NCI-H1092 (cell line): ENCODE results near the gene TTLL7.

ENCODE experiments used
- DNase-seq: peaks from one replicate; lab custom pipeline; 2025; lab: John Stamatoyannopoulos, UW

Gene TTLL7

DNA sequence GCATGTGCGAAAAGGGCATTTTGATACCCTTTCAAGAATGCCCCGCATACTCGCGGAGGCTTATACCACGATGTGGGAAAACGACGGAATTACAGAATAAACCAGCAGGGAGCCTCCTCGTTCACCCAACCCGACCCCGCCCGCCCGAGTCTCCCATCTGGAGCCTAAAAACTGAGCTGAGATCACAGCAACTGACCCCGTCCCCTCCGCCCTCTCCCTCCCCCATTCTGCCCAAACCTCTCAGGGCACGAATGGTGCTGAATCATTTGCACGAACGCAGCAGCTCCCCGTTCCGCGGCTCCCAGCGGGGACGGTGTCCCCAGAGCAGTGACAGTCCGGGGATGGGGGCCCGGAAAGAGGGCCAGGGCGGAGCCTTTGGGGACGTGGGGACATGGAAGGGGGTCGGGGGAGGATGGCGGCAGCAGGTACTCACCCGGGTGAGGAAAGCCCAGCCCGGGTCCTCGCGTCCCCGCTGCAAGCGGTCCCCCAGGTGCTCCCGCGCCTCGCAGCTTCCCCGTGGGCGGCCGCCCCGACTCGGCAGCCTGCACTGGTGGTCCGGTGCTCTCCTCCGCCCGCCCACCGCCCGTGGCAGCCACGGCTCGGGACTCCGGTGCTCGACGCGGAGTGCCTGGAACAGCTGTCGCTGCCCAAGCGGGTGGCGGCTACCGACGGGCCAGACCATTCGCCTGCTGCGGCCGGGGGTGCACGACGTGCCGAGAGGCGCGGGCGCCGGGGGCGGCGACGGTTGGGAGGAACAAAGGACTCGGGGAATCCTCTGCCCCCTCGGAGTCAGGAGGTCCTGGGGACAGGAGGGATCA, at the start of gene TTLL7:
TTLL7 (minus strand) TSS at position 635 of the 818 bp plus-strand sequence. CDS start 46,921 bp downstream, outside the sequence.
- DNase-seq = peak; percentile 83

GRCh38 chr1:84042461-84042860, 43.5 kb upstream of the TTLL7 start:
- DNase-seq = no peak

- DNase-seq = no peak
Measured at GRCh38 chr1:84037758-84038611, 39.1 kb upstream of the TTLL7 start.

GRCh38 chr1:84031802-84032327, 32.9 kb upstream of the TTLL7 start:
- no peak for DNase-seq

GRCh38 chr1:84027368-84027767, 28.4 kb upstream of the TTLL7 start:
- DNase-seq = no peak

- no peak for DNase-seq
Measured at GRCh38 chr1:84025966-84026365, 27.0 kb upstream of the TTLL7 start.

GRCh38 chr1:84021822-84022221, 22.9 kb upstream of the TTLL7 start:
- no peak for DNase-seq

DNA sequence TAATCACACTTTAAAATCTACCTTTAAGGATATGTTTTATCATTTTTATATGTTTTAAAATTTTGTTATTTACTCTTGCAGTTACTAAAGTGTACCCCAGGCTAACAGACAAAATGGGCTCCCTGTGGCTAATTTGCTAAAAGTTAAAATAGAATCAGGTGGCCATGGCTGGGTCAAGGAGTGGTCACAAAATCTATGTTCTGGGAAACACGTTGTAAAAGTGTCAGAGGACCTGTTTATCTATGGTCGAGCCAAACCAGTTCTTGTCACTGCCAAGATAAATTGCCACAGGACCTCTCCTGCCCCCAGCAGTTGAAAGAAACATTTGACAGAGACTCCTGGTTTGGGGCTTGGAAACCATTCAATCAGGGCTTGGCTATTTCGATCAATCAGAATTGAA, 21.2 kb upstream of the TTLL7 start:
- DNase-seq = no peak

DNA sequence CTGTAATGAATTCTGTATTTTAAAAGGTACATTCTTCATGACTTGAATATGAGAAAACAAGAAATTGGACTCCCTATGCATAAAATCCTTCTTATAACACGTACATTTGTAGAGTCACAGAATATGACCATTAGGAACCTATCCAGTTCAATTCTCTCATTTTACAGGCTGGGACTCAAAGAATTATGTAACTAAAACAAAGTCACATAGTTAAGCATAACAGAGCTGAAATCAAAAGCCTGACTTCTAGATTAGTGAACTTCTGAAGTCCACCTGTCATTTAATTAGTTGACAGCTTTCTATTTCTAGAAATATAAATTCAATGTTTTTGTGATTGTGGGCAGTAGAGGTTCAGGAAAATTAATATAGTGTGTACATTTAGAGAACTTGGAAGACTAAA, 20.3 kb upstream of the TTLL7 start:
- DNase-seq = no peak

- DNase-seq = no peak
Measured at GRCh38 chr1:84013708-84014107, 14.8 kb upstream of the TTLL7 start.

- no peak for DNase-seq
Measured at GRCh38 chr1:84012018-84012417, 13.1 kb upstream of the TTLL7 start.

DNA sequence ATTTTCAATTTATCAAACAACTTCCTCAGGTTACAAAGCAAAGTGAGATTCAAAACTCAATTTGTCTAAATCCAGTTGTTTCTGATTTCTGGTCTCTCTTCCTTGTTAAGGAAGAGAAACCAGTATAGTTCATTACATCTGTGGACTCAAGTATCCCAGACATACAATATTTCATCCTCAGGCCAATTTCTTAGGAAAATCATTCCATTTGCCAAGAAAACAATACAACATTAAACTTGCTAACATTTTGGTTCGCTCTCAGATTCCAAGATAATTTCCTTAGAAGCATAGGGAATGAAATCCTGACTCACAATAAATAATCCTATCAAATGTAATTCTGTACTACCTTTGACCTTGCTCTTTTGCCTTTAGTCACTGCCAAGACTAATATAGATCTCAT, 11.2 kb upstream of the TTLL7 start:
- no peak for DNase-seq

DNA sequence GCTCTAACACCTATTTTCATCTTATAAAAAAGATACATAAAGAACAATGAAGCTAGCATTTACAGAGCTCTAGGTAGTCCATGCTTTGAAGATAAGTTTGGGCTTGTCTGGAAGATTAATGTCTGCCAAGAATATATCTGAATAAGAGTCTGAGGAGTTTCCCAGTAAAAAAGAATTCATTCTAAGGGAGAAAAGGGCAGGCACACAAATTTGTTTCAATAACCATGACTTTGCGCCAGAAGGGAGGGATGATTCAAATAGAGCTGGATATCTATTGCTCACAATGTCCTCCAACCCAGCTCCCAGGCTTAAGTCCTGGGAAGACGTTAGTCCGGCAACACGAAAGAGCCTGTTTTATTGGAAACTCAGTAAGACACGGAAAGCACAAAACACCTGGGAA, 9.7 kb upstream of the TTLL7 start:
- no peak for DNase-seq

DNA sequence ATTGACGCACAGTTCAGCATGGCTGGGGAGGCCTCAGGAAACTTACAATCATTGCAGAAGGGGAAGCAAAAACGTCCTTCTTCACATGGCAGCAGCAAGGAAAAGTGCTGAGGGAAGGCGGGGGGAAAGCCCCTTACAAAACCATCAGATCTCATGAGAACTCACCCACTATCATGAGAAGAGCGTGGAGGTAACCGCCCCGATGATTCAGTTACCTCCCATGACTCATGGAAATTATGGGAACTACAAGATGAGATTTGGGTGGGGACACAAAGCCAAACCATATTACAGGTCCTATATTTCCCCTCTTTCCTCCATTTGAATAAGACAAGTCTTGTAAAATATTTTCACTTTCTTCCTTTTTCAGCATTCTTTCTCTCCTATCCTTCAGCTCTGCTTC, 7.7 kb upstream of the TTLL7 start:
- no peak for DNase-seq

GRCh38 chr1:84001501-84001900, 2.6 kb upstream of the TTLL7 start:
- DNase-seq = no peak

GRCh38 chr1:84000954-84001495, 2.1 kb upstream of the TTLL7 start:
- no peak for DNase-seq

GRCh38 chr1:84000196-84000885, 1.4 kb upstream of the TTLL7 start:
- DNase-seq = no peak

DNA sequence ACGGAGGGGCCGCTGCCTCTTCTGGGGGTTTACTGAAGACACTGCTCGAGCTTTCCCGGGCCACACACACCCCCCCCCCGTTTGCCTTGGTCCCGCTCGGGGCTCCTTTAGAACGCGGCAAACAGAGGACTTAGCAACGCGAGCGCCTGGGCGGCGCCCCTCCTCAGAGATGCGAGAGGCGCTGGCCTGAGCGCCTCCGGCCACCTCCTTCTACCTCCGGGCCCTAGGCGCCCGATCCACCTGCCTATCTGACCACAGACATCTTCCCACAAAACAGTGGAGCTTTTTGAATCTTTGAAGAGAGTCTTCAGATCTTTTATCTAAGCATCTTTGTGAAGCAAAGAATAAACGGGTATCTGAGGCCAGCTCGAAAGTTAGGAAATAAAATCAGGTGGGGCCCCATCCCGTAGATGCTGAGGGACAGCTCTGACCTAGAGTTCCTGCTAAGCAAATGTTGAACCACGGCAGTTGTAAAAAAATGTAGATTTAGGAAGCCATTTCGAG, 436 bp upstream of the TTLL7 start:
- peak; percentile 83 for DNase-seq

- no peak for DNase-seq
Measured at GRCh38 chr1:83998205-83998497, 781 bp downstream of the TTLL7 start.

DNA sequence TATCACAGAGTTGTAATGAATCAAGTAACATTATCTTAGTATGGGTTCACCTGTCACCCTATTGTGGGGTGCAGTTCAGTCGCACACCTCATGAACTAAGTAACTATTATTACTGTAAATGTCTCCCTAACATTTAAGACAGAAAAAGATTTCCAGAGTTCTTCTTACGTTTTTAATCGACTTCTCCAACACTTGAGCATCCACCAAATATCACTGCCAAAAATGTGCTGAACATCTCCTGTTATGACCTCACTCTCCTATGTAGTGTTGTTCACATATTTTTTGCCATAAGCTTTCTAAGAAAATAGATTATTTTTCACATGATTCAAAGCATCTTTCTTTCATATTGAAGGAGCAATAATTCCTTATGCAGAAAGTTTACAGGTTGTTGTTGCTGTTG, 1.3 kb downstream of the TTLL7 start:
- no peak for DNase-seq

- no peak for DNase-seq
Measured at GRCh38 chr1:83996621-83997020, 2.3 kb downstream of the TTLL7 start.

GRCh38 chr1:83996191-83996590, 2.7 kb downstream of the TTLL7 start:
- no peak for DNase-seq
